GM18907 (cell line): ENCODE measurements around the gene SLC9A9.
"Not testable (repeated sequence)": the region's sequence is repeated elsewhere in the genome, so short reads cannot be mapped to it uniquely, and the experiment has no call there.

Experiments
- ATAC-seq: cut with Tn5 transposase; IDR thresholded peaks from one replicate; pipeline ENCODE4 v1.9.1; 2021; ENCODE audit warnings: mild to moderate bottlenecking, moderate library complexity; ENCODE audit not compliant: unreplicated experiment

The SLC9A9 gene

GRCh38 chr3:143847787-143848631 is at the start of gene SLC9A9:
Gene SLC9A9 (minus strand): TSS chr3:143848468. CDS start chr3:143848322, 146 bp downstream.
- peak; percentile 90 for ATAC-seq

DNA sequence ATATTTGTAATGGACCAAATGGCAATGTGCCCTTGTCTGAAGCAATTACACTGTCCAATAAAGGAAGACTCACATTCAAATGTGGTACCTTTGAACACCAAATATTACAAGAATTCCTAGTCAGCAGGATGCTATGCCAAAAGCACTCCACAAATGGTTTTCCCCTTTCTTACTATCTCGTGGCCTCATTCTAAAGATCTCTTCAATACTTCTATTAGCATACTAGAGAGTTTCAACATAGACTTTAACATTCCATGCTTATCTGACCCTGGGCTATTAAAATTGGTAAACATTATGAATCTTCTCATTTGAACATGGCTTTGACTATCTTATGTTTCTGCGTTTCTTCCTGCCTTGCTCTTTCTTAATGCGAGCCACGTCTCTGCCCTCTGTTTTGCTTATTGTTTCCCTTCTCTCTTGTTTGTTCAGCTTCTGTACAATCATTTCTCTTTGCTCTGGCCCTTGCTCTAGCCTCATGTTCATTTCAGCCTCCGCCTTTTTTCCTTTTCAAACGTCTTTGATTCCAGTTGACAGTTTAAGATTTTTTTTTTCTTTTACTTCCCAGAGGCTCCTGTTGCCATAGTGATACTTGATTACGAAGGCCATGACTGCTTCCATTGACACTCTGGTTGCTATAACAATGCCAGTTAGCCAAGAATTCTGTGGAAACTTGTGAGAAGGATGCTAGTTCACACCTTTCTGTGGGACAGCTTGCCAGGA is 49.5 kb upstream of the SLC9A9 start:
- ATAC-seq: no peak

- ATAC-seq: no peak
These were observed 48.2 kb upstream of the SLC9A9 start for GRCh38 chr3:143896486-143896885.

DNA sequence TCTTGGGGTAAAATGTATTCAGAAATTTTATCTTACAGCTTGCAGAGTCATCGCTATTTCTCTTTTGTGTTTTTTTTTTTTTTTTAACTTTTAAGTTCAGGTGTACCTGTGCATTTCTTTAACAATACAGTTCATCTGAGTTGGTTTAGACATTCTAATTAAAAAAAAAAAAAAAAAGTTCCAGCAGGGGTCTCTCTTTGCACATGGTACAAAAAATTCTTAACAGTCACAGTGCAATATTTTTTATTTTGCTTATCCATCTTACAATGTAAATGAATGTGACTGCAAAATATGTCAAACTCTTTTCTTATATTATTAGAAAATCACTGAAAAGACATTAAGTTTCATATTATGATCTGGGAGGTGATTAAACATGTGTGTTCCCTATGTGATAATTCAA is 47.5 kb upstream of the SLC9A9 start:
- ATAC-seq: no peak

- no peak for ATAC-seq
These were observed 40.6 kb upstream of the SLC9A9 start for GRCh38 chr3:143888846-143889245.

- no peak for ATAC-seq
These were observed 39.9 kb upstream of the SLC9A9 start for GRCh38 chr3:143888166-143888565.

DNA sequence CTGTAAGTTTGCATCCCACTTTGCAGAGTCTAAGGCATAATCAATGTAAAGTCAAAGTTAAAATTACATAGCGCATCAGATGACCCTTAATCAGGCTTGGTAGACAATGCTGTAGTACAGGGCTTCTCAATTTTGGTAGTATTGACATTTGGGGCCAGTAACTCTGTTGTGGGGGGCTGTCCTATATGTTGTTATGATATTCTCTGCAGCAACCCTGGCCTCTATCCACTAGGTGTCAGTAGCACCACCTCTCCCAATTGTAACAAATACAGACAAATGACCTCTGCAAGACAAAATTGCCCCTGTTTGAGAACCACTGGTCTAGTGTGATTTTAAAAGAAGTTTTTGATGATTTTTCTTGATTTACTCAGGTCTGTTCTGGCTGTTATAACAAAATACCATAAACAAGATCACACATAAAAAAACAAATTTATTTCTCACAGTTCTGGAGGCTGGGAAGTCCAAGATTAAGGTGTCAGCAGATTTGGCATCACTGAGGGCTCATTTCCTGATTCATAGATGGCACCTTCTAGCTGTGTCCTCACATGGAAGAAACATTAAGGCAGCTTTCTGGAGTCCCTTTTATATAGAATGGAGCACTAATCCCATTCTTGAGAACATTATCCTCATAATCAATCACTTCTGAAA is 37.6 kb upstream of the SLC9A9 start:
- peak; percentile 97 for ATAC-seq

DNA sequence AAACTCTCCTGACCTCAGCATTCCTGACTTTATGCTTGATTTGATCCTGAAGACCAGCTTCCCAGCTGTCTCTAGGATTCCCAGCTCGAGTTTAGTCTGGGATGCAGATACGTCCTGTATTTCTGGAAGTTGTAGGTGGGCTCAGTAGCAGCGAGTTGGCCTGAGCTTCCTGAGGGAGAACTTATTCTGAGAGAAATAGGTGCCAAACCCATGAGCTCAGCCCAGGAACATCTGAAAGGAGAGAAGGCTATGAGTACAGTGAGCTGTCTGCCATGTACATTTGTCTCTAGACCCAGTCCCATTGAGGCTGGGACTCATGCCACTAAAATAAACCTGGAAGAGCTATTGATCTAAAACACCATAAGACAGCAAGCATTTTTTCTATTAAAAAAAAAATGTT is 36.6 kb upstream of the SLC9A9 start:
- no peak for ATAC-seq

- ATAC-seq: no peak
These were observed 34.9 kb upstream of the SLC9A9 start for GRCh38 chr3:143883151-143883550.

DNA sequence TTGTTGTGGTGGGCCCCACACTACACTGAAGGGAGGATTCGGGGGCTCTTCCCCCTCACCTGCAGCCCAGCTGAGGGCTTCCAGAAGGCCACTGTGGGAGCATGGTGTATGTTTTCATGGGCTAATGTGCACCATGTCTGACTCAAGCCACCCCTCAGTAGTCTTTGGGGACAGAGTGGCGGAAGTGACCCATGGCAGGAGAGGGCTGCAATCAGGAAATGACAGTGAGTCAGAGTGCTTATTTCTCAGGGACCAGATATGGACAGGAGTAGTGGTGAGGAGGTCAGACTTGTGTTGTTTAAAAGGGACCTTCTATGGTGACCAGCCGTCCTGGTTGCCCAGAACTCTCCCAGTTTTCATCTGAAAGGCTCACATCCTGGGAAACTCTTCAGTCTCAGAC is 32.8 kb upstream of the SLC9A9 start:
- ATAC-seq: no peak

GRCh38 chr3:143875546-143875945 is 27.3 kb upstream of the SLC9A9 start:
- no peak for ATAC-seq

- not testable (repeated sequence) for ATAC-seq
These were observed 25.3 kb upstream of the SLC9A9 start for GRCh38 chr3:143873553-143873952.

- ATAC-seq: no peak
These were observed 17.0 kb upstream of the SLC9A9 start for GRCh38 chr3:143865302-143865701.

GRCh38 chr3:143859465-143860203 is 11.4 kb upstream of the SLC9A9 start:
- ATAC-seq: no peak

DNA sequence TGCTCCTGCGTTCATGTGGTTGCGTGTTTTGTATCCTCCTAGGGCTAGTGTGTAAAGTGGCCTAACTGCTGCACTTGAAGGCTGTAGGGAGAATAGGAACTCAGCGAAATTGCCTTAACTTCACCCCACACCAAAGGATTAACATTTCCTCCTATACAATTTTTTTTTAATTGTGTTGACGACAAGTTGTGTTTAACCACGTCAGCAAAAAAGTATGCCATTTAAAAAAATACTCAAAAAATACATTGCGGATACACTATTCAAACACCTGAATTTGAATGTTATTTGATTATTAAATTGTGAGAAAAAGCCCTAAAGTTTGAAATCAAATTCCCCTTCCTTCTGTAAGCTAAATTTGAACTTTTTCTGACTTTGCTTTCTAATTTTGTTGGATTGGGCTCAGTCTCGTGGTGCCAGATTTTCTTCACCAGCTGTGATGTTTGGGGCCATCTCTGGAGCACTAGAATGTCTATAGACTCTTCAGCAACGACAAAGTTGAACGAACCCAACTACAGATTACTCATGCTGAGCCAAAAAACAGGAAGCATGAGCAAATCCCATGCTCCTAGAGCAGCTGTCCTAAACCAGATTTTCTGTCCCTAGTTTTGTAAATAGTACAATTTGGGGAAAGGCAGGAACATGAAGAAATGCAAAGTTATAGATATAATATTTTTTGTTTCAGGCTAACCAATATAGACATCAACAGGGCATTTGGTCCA is 8.1 kb upstream of the SLC9A9 start:
- no peak for ATAC-seq

DNA sequence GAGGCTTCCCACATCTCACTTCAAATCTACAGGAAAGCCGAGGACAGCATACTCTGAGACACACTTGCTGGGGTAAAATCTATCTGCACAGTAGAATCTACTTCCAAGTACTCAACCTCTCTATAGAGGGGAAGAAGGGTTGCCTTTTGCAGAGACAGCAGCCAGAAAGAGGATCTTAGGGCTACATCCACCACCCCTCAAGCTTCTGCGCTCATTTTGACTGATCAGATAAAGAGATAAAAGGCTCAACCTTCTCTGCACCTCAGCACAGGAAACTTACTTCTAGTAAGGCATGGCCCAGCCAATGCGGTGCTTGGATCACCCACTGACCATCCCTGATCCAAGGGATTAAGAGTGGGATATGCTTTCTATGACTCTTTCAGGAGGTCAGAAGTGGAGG is 6.9 kb upstream of the SLC9A9 start:
- no peak for ATAC-seq

- ATAC-seq: no peak
These were observed 3.2 kb upstream of the SLC9A9 start for GRCh38 chr3:143851331-143852017.

DNA sequence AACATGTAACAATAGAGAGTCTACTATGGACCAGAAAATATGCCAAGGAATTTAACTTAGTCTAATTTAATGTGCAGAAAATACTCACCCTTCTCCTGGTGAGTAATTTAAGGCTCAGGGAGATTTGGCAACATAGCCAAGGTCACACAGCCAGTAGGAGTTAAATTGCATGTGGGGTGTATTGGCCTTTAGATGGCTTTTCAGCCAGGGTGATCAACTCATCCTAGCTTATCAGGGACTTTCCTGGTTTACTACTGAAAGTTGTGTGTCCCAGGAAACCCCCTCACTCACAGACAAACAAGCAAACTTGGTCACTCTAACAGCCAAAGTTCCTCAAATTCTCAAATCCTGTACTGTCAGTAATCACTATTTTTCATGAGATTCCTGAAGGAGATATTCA is 2.6 kb upstream of the SLC9A9 start:
- peak; percentile 48 for ATAC-seq

- peak; percentile 41 for ATAC-seq
These were observed 1.7 kb upstream of the SLC9A9 start for GRCh38 chr3:143849854-143850549.
